BJ (cell line): ENCODE measurements around the gene UROC1. TPM values are rescaled to one million over a fixed set of nuclear protein-coding genes. Genes with fewer than 3 reads are reported as not detected.

Experiments used
- CTCF ChIA-PET: fragments of 350-600 bp; formaldehyde crosslinking; extraction: SDS; loops from one replicate; lab custom pipeline; 2021; ENCODE audit warnings: antibody characterized with exemption, inconsistent platforms; lab: Yijun Ruan, JAX
- POLR2A ChIA-PET: fragments of 300-600 bp; sonication (Branson Sonifier 250); formaldehyde crosslinking; extraction: SDS; loops from one replicate; lab custom pipeline; 2021; ENCODE audit warnings: antibody characterized with exemption; lab: Charles Lee
- DNase-seq: peaks from one replicate; pipeline ENCODE4 v3.0.0-alpha.2; 2011; ENCODE audit warnings: low read depth
- H3K27me3 ChIP-seq: 2 replicates; pipeline ENCODE4 v1.6.0; 2011; ENCODE audit warnings: low read length; ENCODE audit not compliant: control insufficient read depth, insufficient read depth
- H3K36me3 ChIP-seq: 2 replicates; pipeline ENCODE4 v1.5.1; 2011; ENCODE audit warnings: low read length; ENCODE audit not compliant: control insufficient read depth, insufficient read depth
- H3K4me3 ChIP-seq: 2 replicates; pipeline ENCODE4 v1.5.1; 2011; ENCODE audit warnings: low read depth, mild to moderate bottlenecking, control low read depth, low read length
- CTCF ChIP-seq: IDR thresholded peaks from 2 replicates; pipeline ENCODE4 v1.5.1; 2011; ENCODE audit warnings: low read depth, mild to moderate bottlenecking, control low read depth, inconsistent platforms, low read length, moderate library complexity; ENCODE audit not compliant: insufficient read depth
- polyA plus RNA-seq: library from polyadenylated mRNA; depleted of rRNA; stranded (reverse); fragments of >200 nt; gene quantifications from 2 replicates; pipeline ENCODE4 v1.2.3, GENCODE V29; 2011

Gene UROC1
- polyA plus RNA-seq, 1 experiment, result not detected

DNA sequence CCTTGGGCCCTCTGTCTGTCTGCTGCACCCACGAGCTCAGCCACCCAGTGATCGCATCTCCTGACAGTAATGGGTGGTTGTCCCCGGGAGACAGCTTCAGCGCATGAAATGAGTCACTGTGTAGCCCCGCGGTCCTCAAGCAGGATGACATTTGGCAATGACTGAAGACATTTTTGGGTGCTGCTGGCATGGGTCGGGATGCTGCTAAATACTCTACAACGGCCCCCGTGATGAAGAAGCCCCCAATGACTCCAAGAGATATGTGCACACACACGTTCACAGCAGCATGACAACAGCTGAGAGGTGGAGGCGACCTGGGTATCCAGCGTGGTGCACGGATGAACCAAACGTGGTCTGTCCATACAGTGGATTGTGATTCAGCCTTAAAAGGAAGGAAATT lies 24.5 kb downstream of the UROC1 start:
- Histone ChIP-seq H3K4me3 (no peak overlapping the region), H3K27me3 (peaks cover 6% of the 10 kb centered on the region), H3K36me3 (no peaks in the 10 kb centered on the region)
- ChIA-PET POLR2A (no interaction called here), CTCF (no interaction called here)
- no peak for TF ChIP-seq CTCF
- no peak for DNase-seq

DNA sequence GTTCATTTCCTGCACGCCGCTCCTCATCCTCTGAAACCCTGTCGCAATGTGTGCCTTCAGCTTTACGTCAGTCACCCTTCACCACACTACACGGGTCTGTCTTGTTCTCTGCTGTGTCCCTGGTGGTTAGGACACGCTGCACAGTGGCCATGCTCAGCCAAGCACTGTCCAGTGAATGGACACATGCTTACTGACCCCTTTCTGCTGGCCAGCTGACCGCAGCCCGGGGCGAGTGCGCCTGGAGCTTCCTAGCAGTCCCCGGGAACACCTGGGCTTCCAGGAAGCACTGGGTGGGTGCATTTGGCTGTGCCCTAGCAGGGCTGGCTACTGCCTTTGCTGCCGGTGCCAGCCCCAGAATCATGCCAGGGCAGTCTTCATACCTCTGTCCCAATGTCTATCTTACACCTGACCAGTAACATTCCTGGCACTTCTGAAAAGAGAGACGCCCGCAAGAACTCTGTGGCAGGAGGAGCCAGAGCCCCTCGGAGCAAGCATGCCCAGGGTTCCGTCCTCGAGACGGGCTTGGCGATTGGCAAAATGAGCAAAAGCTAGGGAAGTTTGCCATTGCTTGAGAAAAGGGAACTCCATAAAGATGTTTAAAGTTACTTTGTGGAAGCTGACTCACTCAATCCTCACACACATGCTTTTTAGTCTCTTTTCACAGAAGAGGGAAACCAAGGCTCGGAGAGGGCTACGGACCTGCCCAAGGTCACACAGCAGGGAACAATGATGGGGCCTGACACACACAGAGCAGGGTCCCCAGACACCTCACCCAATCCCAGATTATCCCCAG lies 26.2 kb downstream of the UROC1 start:
- Histone ChIP-seq H3K4me3 (no peak overlapping the region), H3K27me3 (peaks cover 4% of the 10 kb centered on the region), H3K36me3 (no peaks in the 10 kb centered on the region)
- POLR2A ChIA-PET, result no interaction called here
- no peak for TF ChIP-seq CTCF
- no peak for DNase-seq
- CTCF ChIA-PET, result interaction anchor here (1.6 kb wide), 1 partner anchor 31 kb away, joined by 3 read pairs; no protein-coding TSS in a partner anchor

GRCh38 chr3:126490619-126491018 lies 27.0 kb downstream of the UROC1 start:
- no peak for TF ChIP-seq CTCF
- peaks cover 4% of the 10 kb centered on the region for H3K27me3 ChIP-seq
- ChIA-PET CTCF (interaction anchor here (1.6 kb wide), 1 partner anchor 32 kb away, joined by 3 read pairs; no protein-coding TSS in a partner anchor), POLR2A (no interaction called here)
- H3K36me3 ChIP-seq, result no peaks in the 10 kb centered on the region
- no peak for DNase-seq
- no peak overlapping the region for H3K4me3 ChIP-seq

DNA sequence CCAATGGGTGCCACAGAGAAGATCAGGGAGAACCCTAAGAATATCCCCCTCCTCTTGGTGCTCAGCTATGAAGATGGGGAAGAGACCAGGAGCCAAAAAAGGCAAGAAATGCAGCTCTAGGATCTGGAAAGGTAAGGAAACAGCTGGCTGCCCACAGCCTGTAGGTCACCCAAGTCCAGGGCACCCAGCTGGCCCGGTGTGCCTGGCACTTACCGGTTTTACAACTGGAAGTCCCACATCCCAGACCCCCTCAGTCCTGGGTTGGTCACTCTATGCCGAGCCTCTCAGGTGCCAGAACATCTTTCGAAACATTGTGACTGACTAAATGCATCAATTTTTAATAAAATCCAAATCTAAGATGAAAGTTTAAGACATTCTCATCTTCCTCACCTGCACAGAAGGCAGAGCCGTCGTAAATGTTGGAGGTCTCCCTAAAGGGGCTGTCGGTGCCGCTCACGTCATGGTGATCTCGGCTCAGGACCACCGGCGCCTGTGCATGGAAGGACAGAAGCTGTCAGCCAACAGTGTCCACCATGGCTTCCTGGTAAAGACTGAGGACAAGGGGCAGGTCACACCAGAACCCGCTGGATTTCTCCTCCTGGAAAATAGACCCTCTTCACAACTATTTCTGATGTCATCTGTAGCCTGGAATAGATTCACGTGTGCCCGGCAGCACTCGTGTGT lies 28.5 kb downstream of the UROC1 start:
- no peak for DNase-seq
- ChIA-PET CTCF (interaction anchor here (1.0 kb wide), 1 partner anchor 13 kb away, joined by 3 read pairs; no protein-coding TSS in a partner anchor), POLR2A (no interaction called here)
- Histone ChIP-seq H3K27me3 (peaks cover 4% of the 10 kb centered on the region), H3K4me3 (no peak overlapping the region), H3K36me3 (no peaks in the 10 kb centered on the region)
- no peak for TF ChIP-seq CTCF

- POLR2A ChIA-PET, result no interaction called here
- CTCF ChIA-PET, result no interaction called here
- no peaks in the 10 kb centered on the region for H3K36me3 ChIP-seq
- H3K4me3 ChIP-seq, result no peak overlapping the region
- H3K27me3 ChIP-seq, result peaks cover 4% of the 10 kb centered on the region
- no peak for TF ChIP-seq CTCF
- no peak for DNase-seq
These were observed 29.4 kb downstream of the UROC1 start for GRCh38 chr3:126488185-126488584.
